B cell (primary cell): ENCODE results near the gene ATAD2B. TPM values are rescaled to one million over a fixed set of nuclear protein-coding genes. Genes with fewer than 3 reads are reported as not detected.

Source experiments
- ATAC-seq: fragments of 200-7000 bp; cut with Tn5 transposase; one replicate; pipeline ENCODE4 v1.10.0; 2021; ENCODE audit warnings: low read depth, mild to moderate bottlenecking, moderate number of reproducible peaks, moderate library complexity
- CTCF ChIA-PET: fragments of 350-600 bp; sonication (Branson Sonifier 250); formaldehyde crosslinking; loops from one replicate; lab custom pipeline; 2021; ENCODE audit warnings: antibody characterized with exemption, inconsistent platforms; lab: Charles Lee
- POLR2A ChIA-PET: fragments of 350-600 bp; sonication (Branson Sonifier 250); formaldehyde crosslinking; loops from one replicate; lab custom pipeline; 2021; ENCODE audit warnings: antibody characterized with exemption; lab: Charles Lee
- DNase-seq: peaks from one replicate; pipeline ENCODE4 v3.0.0; 2013
- H2AFZ ChIP-seq: 2 replicates; pipeline ENCODE4 v1.6.1; 2012; ENCODE audit warnings: mild to moderate bottlenecking, low read depth, low read length; ENCODE audit not compliant: insufficient read depth, poor library complexity, severe bottlenecking
- H3K27ac ChIP-seq, 2 donors: 1 replicate in 1 of 2; 2 replicates in 1 of 2; pipeline ENCODE4 v1.5.1; 2012 to 2013; ENCODE audit warnings: low read length in 2 of 2, mild to moderate bottlenecking in 2 of 2, moderate library complexity in 1 of 2
- H3K27me3 ChIP-seq, 4 experiments: fragments of 200-600 bp in 1 of 4; sonication (generic) in 1 of 4; replicated peaks in 1 of 4; 1 replicate in 2 of 4; 2 replicates in 2 of 4; pipeline versions ENCODE4 v1.6.1 to v1.7.0; 2013 to 2016; ENCODE audit warnings: low read length in 3 of 4, mild to moderate bottlenecking in 2 of 4, mixed read lengths in 1 of 4, moderate library complexity in 1 of 4; ENCODE audit not compliant: insufficient read depth in 4 of 4, control insufficient read depth in 3 of 4; ENCODE audit errors: control extremely low read depth in 1 of 4
- H3K36me3 ChIP-seq, 2 experiments: replicated peaks in 1 of 2; 1 replicate in 1 of 2; 2 replicates in 1 of 2; pipeline versions ENCODE4 v1.6.1 to v1.7.1; 2013; ENCODE audit warnings: low read length in 1 of 2; ENCODE audit not compliant: insufficient read depth in 2 of 2, control insufficient read depth in 1 of 2; ENCODE audit errors: control extremely low read depth in 1 of 2, extremely low read depth in 1 of 2
- H3K4me1 ChIP-seq, 2 donors: fragments of 200-600 bp in 1 of 2; sonication (generic) in 1 of 2; 1 replicate in 1 of 2; 2 replicates in 1 of 2; pipeline versions ENCODE4 v1.5.1 to v1.6.1; 2013 to 2017; ENCODE audit warnings: low read length in 2 of 2; ENCODE audit not compliant: control insufficient read depth in 2 of 2, insufficient read depth in 2 of 2
- H3K4me2 ChIP-seq: replicated peaks from 2 replicates; pipeline ENCODE3; 2012; ENCODE audit warnings: mild to moderate bottlenecking, low read depth, low read length; ENCODE audit not compliant: poor library complexity, severe bottlenecking
- H3K4me3 ChIP-seq, 5 experiments: fragments of 200-600 bp in 1 of 5; sonication (generic) in 1 of 5; 1 replicate in 3 of 5; 2 replicates in 2 of 5; pipeline versions ENCODE4 v1.5.1 to v1.7.0; 2011 to 2016; ENCODE audit warnings: low read length in 4 of 5, mild to moderate bottlenecking in 4 of 5, low read depth in 2 of 5, control low read depth in 1 of 5, moderate library complexity in 1 of 5; ENCODE audit not compliant: insufficient read depth in 1 of 5; ENCODE audit errors: control extremely low read depth in 1 of 5, extremely low read depth in 1 of 5
- H3K79me2 ChIP-seq: fragments of 200-600 bp; sonication (generic); one replicate; pipeline ENCODE4 v1.6.0; 2016; ENCODE audit warnings: low read length; ENCODE audit not compliant: control insufficient read depth, insufficient read depth
- H3K9ac ChIP-seq: fragments of 200-600 bp; sonication (generic); 2 replicates; pipeline ENCODE4 v1.6.1; 2017; ENCODE audit warnings: mild to moderate bottlenecking, low read length, moderate library complexity
- H3K9me3 ChIP-seq, 3 donors: one replicate each; pipeline versions ENCODE4 v1.6.1 to v1.7.1; 2013; ENCODE audit warnings: low read length in 2 of 3; ENCODE audit not compliant: control insufficient read depth in 2 of 3, insufficient read depth in 1 of 3; ENCODE audit errors: control extremely low read depth in 1 of 3
- H4K20me1 ChIP-seq: 2 replicates; pipeline ENCODE4 v1.6.0; 2012; ENCODE audit warnings: mild to moderate bottlenecking, low read length; ENCODE audit not compliant: insufficient read depth, control insufficient read depth, poor library complexity, severe bottlenecking
- H3K27ac Mint-ChIP-seq: one replicate; pipeline ENCODE4 v1.8.0; 2021; ENCODE audit warnings: mixed read lengths
- H3K27me3 Mint-ChIP-seq: one replicate; pipeline ENCODE4 v1.8.0; 2021; ENCODE audit warnings: mixed read lengths
- H3K4me1 Mint-ChIP-seq: one replicate; pipeline ENCODE4 v1.8.0; 2021; ENCODE audit warnings: mixed read lengths
- H3K4me3 Mint-ChIP-seq: one replicate; pipeline ENCODE4 v1.8.0; 2021; ENCODE audit warnings: mixed read lengths
- H3K9me3 Mint-ChIP-seq: one replicate; pipeline ENCODE4 v1.8.0; 2022; ENCODE audit warnings: mixed read lengths; ENCODE audit not compliant: insufficient read depth
- CTCF ChIP-seq: fragments of 200-600 bp; IDR thresholded peaks from one replicate; pipeline ENCODE4 v1.8.0; 2022; ENCODE audit warnings: antibody characterized with exemption, mild to moderate bottlenecking
- EZH2 ChIP-seq: IDR thresholded peaks from 2 replicates; pipeline ENCODE4 v1.6.1; 2012; ENCODE audit warnings: borderline replicate concordance, low read depth, mild to moderate bottlenecking, moderate library complexity, low read length; ENCODE audit not compliant: insufficient read depth, poor library complexity, severe bottlenecking
- WGBS: methylation state at CpG from one replicate; pipeline ENCODE4 v1.1.5; 2013; ENCODE audit warnings: missing lambda C conversion rate; ENCODE audit not compliant: insufficient coverage; 5-methylcytosine and 5-hydroxymethylcytosine counted together
- intact Hi-C: fragments of 100-400 bp; cut with micrococcal nuclease; formaldehyde crosslinking; loops from one replicate; pipeline ENCODE4 v1.10.0; 2022
- polyA plus RNA-seq: library from polyadenylated mRNA; depleted of rRNA; stranded (reverse); fragments of >200 nt; gene quantifications from 2 replicates; pipeline ENCODE4 v1.2.3, GENCODE V29; 2012
- total RNA-seq, 2 donors: library from RNA; stranded (reverse); fragments of 120-200 nt in 1 of 2; gene quantifications; 1 replicate in 1 of 2; 2 replicates in 1 of 2; pipeline versions ENCODE4 v1.2.3 to v1.2.4, GENCODE V29; 2013 to 2022

The ATAD2B gene
- total and polyA plus RNA-seq, 2 donors (not counting 1 experiment from before 2014, with no cell fraction given) = 5.1 to 90.8 TPM

GRCh38 chr2:23924589-23925359, 2.1 kb downstream of the ATAD2B start:
- H3K36me3 ChIP-seq = peaks cover 0 to 4% of the 10 kb centered on the region in 2 experiments
- Mint-ChIP-seq H3K4me3 (peak overlapping the region; percentile 96), H3K27ac (no peak overlapping the region), H3K27me3 (no peaks in the 10 kb centered on the region), H3K9me3 (no peaks in the 10 kb centered on the region), H3K4me1 (peaks cover 64% of the 10 kb centered on the region)
- no peak for TF ChIP-seq EZH2
- no peak for TF ChIP-seq CTCF
- no peak overlapping the region for H2AFZ ChIP-seq
- intact Hi-C loops = loop anchor here (5.0 to 10.0 kb wide), 3 partner anchors 50 to 1748 kb away; partner anchors contain the start of gene DTNB
- ATAC-seq (no peak), DNase-seq (no peak)
- peaks cover 18 to 26% of the 10 kb centered on the region in 2 donors for H3K4me1 ChIP-seq
- ChIA-PET CTCF (interaction anchor here (0.6 to 5.5 kb wide), 7 partner anchors 18 to 160 kb away, joined by 3 to 64 read pairs (median 4); partner anchors contain the start of genes SF3B6 and TP53I3), POLR2A (interaction anchor here (0.8 to 3.9 kb wide), 5 partner anchors 15 to 159 kb away, joined by 3 to 47 read pairs (median 23); partner anchors contain the start of genes SF3B6, TP53I3 and UBXN2A)
- no peak overlapping the region for H3K4me3 ChIP-seq
- H3K79me2 ChIP-seq = peaks cover 77% of the 10 kb centered on the region
- H3K27ac ChIP-seq = no peak overlapping the region
- peak overlapping the region; percentile 93 for H3K4me2 ChIP-seq
- no peaks in the 10 kb centered on the region for H3K27me3 ChIP-seq
- peaks cover 59% of the 10 kb centered on the region for H4K20me1 ChIP-seq
- WGBS = no CpG with 5 or more reads among the region's 7 CpGs
- no peaks in the 10 kb centered on the region for H3K9me3 ChIP-seq
- H3K9ac ChIP-seq = no peak overlapping the region
